AG20443 (cell line): Measurements from ENCODE around the gene VEPH1.
"Not testable (repeated sequence)": the region's sequence is repeated elsewhere in the genome, so short reads cannot be mapped to it uniquely, and the experiment has no call there.

Experiments
- DNase-seq: peaks from one replicate; pipeline ENCODE4 v3.0.0; 2012; ENCODE audit warnings: low spot score, mixed read lengths

VEPH1 gene

GRCh38 chr3:157350651-157351050, 152.6 kb downstream of the VEPH1 start:
- DNase-seq, result not testable (repeated sequence)

- not testable (repeated sequence) for DNase-seq
Measured at GRCh38 chr3:157348304-157349075, 154.7 kb downstream of the VEPH1 start.

- no peak for DNase-seq
Measured at GRCh38 chr3:157347577-157348303, 155.5 kb downstream of the VEPH1 start.

GRCh38 chr3:157336252-157337009, 166.8 kb downstream of the VEPH1 start:
- no peak for DNase-seq

GRCh38 chr3:157335233-157336076, 167.8 kb downstream of the VEPH1 start:
- DNase-seq, result peak; percentile 27

GRCh38 chr3:157333551-157333991, 169.6 kb downstream of the VEPH1 start:
- DNase-seq, result peak; percentile 25

GRCh38 chr3:157330206-157330605, 173.0 kb downstream of the VEPH1 start:
- DNase-seq, result no peak

- peak; percentile 28 for DNase-seq
Measured at GRCh38 chr3:157329551-157329950, 173.7 kb downstream of the VEPH1 start.

- DNase-seq, result no peak
Measured at GRCh38 chr3:157327837-157328236, 175.4 kb downstream of the VEPH1 start.

GRCh38 chr3:157327018-157327417, 176.2 kb downstream of the VEPH1 start:
- DNase-seq, result no peak

- DNase-seq, result not testable (repeated sequence)
Measured at GRCh38 chr3:157324869-157325268, 178.3 kb downstream of the VEPH1 start.

GRCh38 chr3:157323360-157323759, 179.9 kb downstream of the VEPH1 start:
- no peak for DNase-seq

- no peak for DNase-seq
Measured at GRCh38 chr3:157319672-157320071, 183.5 kb downstream of the VEPH1 start.

- DNase-seq, result no peak
Measured at GRCh38 chr3:157318639-157319288, 184.5 kb downstream of the VEPH1 start.

- DNase-seq, result no peak
Measured at GRCh38 chr3:157317895-157318294, 185.3 kb downstream of the VEPH1 start.

GRCh38 chr3:157313186-157313585, 190.0 kb downstream of the VEPH1 start:
- no peak for DNase-seq

GRCh38 chr3:157312376-157312745, 190.9 kb downstream of the VEPH1 start:
- no peak for DNase-seq

- DNase-seq, result peak; percentile 54
Measured at GRCh38 chr3:157311633-157312375, 191.4 kb downstream of the VEPH1 start.

- DNase-seq, result no peak
Measured at GRCh38 chr3:157310329-157311052, 192.7 kb downstream of the VEPH1 start.

GRCh38 chr3:157306502-157306901, 196.7 kb downstream of the VEPH1 start:
- DNase-seq, result no peak
